GM21576 (cell line): Measurements from ENCODE around the gene WHRN.

Experiments
- ATAC-seq: cut with Tn5 transposase; IDR thresholded peaks from one replicate; pipeline ENCODE4 v1.9.1; 2021; ENCODE audit warnings: mild to moderate bottlenecking, moderate library complexity; ENCODE audit not compliant: unreplicated experiment

WHRN gene

DNA sequence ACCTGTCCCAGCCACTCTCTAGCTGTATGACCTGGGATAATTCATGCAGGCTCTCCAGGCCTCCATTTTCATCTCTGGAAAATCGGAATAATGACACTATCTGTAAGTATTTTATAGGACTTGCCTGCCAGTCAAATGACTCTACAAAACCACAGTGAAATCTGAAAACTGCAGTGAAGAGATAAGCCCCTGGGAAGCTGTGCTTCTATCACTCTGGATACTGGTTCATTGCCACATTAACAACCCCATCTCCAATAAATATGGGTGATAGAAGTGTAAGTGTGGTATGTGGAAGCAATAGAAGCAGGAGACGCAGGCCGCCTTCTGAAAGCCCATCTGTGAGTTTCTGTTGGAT is 31.8 kb downstream of the WHRN start:
- no peak for ATAC-seq

- ATAC-seq: no peak
Observed at GRCh38 chr9:114472765-114473446, 32.4 kb downstream of the WHRN start.

GRCh38 chr9:114471157-114471556 is 34.1 kb downstream of the WHRN start:
- no peak for ATAC-seq

DNA sequence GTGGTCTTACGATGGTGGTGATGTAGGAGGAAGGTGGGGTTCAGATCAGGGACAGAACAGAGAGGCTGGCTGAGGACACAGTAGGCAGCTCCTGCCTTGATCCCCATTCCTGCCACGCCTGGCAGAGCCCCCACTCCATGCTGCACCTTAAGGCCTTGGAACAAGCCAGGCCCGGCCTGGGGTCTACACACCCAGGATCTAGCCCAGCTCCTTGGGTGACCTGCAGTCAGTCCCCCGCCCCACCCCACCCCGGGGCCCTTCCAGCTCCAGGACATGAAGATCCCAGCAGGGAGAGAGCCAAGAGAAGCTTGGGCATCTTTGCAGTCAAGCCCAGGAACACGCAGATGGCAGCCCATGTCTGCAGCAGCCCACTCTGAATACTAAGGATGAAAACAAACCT is 34.7 kb downstream of the WHRN start:
- ATAC-seq: no peak

DNA sequence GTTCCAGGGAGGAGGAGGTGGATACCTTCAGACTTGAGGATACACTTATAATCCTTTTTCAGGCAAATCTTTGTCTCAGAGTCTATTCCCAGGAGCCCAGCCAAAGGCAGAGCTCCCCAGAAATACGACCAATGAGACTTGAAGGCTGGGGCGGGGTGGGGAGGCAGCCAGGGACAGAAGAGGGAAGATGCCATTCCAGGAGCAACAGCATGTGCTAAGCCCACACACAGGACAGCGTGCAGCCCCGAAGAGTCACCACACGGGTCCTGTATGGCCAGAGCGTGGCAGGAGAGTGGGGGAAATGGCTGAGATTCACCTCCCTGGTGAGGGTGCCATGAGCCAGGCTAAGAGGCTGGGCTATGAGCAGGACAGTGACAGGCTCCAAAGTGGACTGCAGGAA is 35.2 kb downstream of the WHRN start:
- no peak for ATAC-seq

- no peak for ATAC-seq
Observed at GRCh38 chr9:114469091-114469853, 36.0 kb downstream of the WHRN start.

DNA sequence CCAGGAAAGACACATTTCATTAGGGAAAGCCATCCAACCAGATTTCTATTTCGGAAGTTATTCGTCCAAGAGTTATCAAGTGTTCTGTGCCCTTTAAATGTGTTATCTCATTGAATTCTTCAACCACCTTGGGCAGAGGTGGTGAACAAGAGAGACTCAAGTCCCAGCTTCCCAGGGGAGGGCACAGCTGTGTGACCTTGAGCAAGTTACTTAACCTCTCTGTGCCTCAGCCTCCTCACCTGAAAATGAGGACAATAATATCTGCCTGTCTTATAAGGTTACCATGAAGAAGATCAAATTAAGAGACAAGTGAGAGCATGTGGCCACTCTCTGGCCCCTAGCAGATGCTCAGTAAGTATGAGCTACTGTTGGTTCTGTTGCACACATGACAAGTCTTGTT is 37.4 kb downstream of the WHRN start:
- no peak for ATAC-seq

DNA sequence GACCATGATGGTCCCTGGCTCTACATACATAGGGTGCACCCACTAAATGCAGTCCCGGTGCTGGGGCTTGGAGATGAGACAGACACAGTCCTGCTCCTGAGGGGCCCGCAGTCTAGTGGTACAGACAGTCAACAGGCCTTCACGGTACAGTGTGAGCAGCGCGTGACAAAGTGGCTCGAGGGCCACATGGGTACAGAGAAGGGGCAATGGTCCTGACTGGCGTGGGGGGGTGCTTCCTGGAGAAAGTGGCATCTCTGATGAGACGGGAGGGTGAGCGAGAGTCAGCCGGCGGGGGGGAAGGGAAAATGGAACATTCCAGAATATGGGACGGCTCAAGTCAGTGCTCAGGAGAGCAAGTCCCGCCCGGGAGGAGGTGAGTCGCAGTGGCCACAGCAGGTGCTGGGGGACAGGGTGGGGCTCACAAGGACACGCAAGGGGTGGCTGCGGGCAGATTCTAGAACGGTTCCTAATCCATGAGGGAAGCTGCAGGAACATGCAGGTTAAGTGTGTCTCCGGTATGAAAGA is 38.0 kb downstream of the WHRN start:
- no peak for ATAC-seq

- no peak for ATAC-seq
Observed at GRCh38 chr9:114465906-114466900, 39.1 kb downstream of the WHRN start.

GRCh38 chr9:114465417-114465816 is 39.9 kb downstream of the WHRN start:
- no peak for ATAC-seq

DNA sequence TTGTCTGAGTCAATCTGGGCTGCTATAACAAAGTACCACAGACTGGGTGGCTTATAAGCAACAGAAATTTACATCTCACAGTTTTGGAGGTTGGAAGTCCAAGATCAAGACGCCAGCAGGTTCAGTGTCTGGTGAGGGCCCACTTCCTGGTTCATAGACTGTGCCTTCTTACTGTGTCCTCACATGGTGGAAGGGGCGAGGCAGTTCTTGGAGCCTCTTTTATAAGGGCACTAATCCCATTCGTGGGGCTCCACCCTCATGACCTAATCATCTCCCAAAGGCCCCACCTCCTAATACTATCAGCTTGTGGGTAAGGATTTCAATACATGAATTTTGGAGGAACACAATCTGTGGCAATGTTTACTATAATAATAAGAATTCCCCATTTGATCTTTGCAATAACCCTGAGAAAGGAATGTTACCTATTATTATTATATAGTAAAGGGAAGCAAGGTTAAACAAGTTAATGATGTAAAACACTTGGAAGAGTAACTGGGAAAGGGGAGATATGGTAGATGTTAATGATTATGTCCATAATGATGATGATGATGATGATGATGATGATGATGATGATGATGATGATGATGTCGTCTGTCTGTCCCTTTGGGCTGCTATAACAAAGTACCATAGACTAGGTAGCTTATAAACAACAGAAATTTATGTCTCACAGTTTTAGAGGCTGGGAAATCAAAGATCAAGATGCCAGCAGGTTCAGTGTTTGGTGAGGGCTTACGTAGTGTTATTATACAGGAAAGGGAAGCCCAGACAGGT is 40.8 kb downstream of the WHRN start:
- ATAC-seq: no peak

DNA sequence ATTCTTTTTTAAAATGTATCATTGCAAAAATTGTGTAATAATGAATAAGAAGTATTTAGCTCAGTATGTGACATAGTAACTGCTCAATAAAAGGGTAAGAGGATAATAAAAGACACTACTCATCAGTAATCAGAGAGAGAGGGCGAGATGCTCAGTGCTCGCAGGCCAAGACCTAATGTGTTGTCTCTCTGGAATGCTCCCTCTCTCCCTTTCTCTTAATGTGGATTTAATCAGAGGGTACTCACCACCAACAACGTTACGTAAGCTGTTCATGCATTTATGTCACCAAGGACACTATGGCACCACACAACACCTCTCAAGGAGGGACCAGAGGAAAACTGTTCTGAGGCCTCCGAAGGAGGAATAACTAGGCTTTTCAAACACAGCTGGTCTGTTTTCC is 42.5 kb downstream of the WHRN start:
- ATAC-seq: no peak

GRCh38 chr9:114461468-114461867 is 43.8 kb downstream of the WHRN start:
- no peak for ATAC-seq

GRCh38 chr9:114460513-114461199 is 44.6 kb downstream of the WHRN start:
- ATAC-seq: no peak

DNA sequence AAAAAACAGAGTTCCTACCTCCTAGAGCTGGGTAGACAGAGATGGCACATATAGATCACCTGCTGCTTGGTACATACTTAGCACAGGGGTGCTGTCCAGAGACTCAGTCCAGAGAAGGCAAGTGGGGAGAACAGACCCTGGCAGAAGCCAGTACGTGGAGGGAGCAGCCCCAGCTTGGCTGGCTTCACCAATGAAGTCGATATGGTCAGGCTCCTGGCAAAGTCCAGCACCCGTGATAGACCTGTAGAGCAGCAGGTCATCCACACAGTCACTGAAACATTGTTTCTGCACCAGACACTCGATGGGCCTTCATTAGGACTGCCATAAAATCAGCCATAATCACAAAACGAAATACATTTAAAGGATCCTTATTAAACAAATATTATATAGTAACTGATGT is 45.8 kb downstream of the WHRN start:
- ATAC-seq: no peak

GRCh38 chr9:114456929-114457328 is 48.3 kb downstream of the WHRN start:
- no peak for ATAC-seq

- no peak for ATAC-seq
Observed at GRCh38 chr9:114454652-114455051, 50.6 kb downstream of the WHRN start.

- no peak for ATAC-seq
Observed at GRCh38 chr9:114452219-114453165, 52.8 kb downstream of the WHRN start.

DNA sequence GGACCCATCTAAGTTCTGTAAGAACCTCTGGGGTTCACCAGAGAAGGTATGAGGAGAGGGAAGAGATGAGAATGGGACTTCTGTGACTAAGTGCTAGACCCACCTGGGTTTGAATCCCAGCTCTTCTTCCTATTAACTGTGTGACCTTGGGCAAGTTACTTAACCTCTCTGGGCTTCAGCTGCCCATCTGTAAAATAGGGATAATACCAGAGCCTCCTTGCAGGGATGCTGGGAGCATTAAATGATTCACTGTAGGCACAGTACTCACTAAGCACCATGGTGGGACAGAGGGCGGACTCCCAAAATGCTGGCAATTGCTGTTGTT is 53.6 kb downstream of the WHRN start:
- ATAC-seq: no peak
